ENCODE results near the gene CDC14A.

Gene CDC14A

DNA sequence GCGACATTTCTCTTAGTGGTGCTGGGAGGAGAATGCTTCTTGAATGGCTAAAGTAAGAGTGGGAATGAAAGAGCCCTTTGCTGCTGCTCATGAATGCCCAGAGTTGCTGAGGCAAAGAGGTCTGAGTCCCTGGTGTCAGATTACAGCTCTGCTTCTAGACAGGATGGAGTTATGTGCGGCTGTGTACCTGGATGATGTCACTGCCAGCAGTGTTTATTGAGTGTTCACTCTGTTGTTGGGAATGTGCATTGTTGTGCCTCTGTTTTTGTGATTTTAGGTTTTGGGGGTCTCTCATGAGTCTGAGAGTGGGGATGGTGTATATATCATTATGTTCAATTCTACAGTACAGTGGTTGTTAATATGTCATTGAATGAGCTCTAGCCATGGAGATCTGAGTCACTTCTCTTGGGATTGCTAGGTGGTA is 2.7 kb downstream of the CDC14A start:
- Histone ChIP-seq H3K9ac (peak overlapping the region in 3 of 11 experiments; percentile 22 to 33 (median 32); a peak in 1 of 22 replicates), H3K27ac (no peak overlapping the region), H4K20me1 (peaks cover 0 to 28% (median 19%) of the 10 kb centered on the region in 11 experiments; a peak in 10 of 22 replicates), H3K4me1 (peaks cover 45 to 73% (median 55%) of the 10 kb centered on the region in 10 experiments), H3K9me3 (replicated peaks in 1 of 11) (no peaks in the 10 kb centered on the region), H3K27me3 (no peaks in the 10 kb centered on the region), H3K4me2 (peak overlapping the region; percentile 78 to 96 (median 90)), H3K4me3 (peak overlapping the region in 5 of 10 experiments; percentile 10 to 92 (median 16); a peak in 6 of 20 replicates), H3K36me3 (peaks cover 3 to 45% (median 19%) of the 10 kb centered on the region in 11 experiments; a peak in 12 of 22 replicates)
- TF ChIP-seq Cebpa-rat (IDR thresholded peaks at IDR 0.05), result no peak

GRCh38 chr1:100358210-100358609 is 5.9 kb downstream of the CDC14A start:
- H3K9ac ChIP-seq, result no peak overlapping the region
- no peak for TF ChIP-seq Cebpa-rat (IDR thresholded peaks at IDR 0.05)
- H3K27me3 ChIP-seq, result no peaks in the 10 kb centered on the region
- 0 out of 22 replicates have a peak overlapping the region, but pooled peaks of 2 of the 11 experiments have one; percentile 7 to 9 for H3K4me2 ChIP-seq
- peaks cover 0 to 39% (median 19%) of the 10 kb centered on the region in 11 experiments; a peak in 10 of 22 replicates for H4K20me1 ChIP-seq
- H3K36me3 ChIP-seq, result peaks cover 10 to 78% (median 39%) of the 10 kb centered on the region in 11 experiments; a peak in 21 of 22 replicates
- H3K4me1 ChIP-seq, result peaks cover 38 to 76% (median 58%) of the 10 kb centered on the region in 10 experiments
- H3K9me3 ChIP-seq (replicated peaks in 1 of 11), result peaks cover 0 to 6% (median 0%) of the 10 kb centered on the region in 11 experiments; a peak in 2 of 22 replicates
- H3K27ac ChIP-seq, result no peak overlapping the region
- no peak overlapping the region for H3K4me3 ChIP-seq

DNA sequence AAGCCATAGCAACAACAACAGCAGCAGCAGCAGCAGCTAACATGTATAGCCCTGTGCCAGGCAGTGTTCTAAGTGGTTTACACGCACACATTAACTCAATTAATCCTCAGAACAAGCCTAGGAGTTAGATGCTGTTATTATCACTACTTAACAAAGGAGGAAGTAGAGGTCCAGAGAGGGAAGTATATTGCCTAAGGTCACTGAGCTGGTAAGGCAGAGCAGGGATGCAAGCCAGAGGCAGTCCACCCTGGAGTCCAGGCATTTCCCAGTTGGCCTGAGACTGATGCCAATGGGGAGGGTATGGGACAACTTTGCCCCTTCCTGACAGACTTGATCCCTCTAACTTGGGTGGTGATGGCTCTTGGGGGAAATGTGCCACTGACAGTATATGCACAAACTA is 6.8 kb downstream of the CDC14A start:
- Histone ChIP-seq H3K4me1 (peaks cover 28 to 68% (median 50%) of the 10 kb centered on the region in 10 experiments), H3K27me3 (no peaks in the 10 kb centered on the region), H3K4me3 (no peak overlapping the region), H3K36me3 (peaks cover 10 to 86% (median 47%) of the 10 kb centered on the region in 11 experiments; a peak in 21 of 22 replicates), H3K9ac (no peak overlapping the region), H4K20me1 (peaks cover 0 to 39% (median 19%) of the 10 kb centered on the region in 11 experiments; a peak in 10 of 22 replicates), H3K27ac (peak overlapping the region in 1 of 11 experiments; percentile 30; a peak in 1 of 22 replicates), H3K9me3 (replicated peaks in 1 of 11) (peaks cover 0 to 6% (median 0%) of the 10 kb centered on the region in 11 experiments; a peak in 2 of 22 replicates), H3K4me2 (peak overlapping the region in 7 of 11 experiments; percentile 15 to 54 (median 30); a peak in 11 of 22 replicates)
- TF ChIP-seq Cebpa-rat (IDR thresholded peaks at IDR 0.05), result no peak

GRCh38 chr1:100360790-100361510 is 8.6 kb downstream of the CDC14A start:
- H3K4me2 ChIP-seq, result peak overlapping the region in 1 of 11 experiments; percentile 52; a peak in 2 of 22 replicates
- H3K9me3 ChIP-seq (replicated peaks in 1 of 11), result peaks cover 0 to 6% (median 0%) of the 10 kb centered on the region in 11 experiments; a peak in 2 of 22 replicates
- H3K27me3 ChIP-seq, result no peaks in the 10 kb centered on the region
- no peak overlapping the region for H3K9ac ChIP-seq
- peaks cover 11 to 49% (median 32%) of the 10 kb centered on the region in 10 experiments; a peak in 19 of 20 replicates for H3K4me1 ChIP-seq
- H3K4me3 ChIP-seq, result no peak overlapping the region
- TF ChIP-seq Cebpa-rat (IDR thresholded peaks at IDR 0.05), result no peak
- no peak overlapping the region for H3K27ac ChIP-seq
- H3K36me3 ChIP-seq, result peaks cover 16 to 81% (median 47%) of the 10 kb centered on the region in 11 experiments; a peak in 21 of 22 replicates
- H4K20me1 ChIP-seq, result peaks cover 0 to 25% (median 9%) of the 10 kb centered on the region in 11 experiments; a peak in 9 of 22 replicates

DNA sequence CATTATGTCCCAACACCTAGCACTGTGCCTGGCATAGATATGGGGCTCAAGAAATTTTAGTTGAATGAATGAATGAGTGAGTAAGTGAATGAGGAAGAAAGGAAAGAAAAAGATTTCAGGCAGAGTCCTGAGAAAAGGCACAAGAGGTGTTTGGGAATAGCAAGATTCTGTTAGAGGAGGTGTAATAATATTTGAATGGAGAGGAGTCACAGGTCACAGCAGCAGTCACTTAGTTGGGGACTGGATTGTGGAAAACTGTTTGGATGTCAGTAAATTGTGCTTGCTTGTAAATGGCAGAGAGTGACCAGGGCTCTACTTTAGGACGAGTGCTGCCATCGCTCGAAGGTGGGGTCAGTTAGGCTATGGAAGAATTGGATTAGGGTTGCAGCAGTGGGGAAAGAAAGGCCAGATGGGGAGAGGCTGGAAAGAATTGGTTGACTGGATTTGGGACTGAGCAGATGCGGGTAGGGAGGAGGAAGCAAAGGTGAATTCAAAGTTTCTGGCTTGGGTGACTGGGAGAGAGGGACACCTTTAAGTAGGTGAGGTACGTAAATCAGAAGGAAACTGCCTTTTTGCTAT is 9.3 kb downstream of the CDC14A start:
- TF ChIP-seq Cebpa-rat (IDR thresholded peaks at IDR 0.05), result no peak
- H3K27me3 ChIP-seq, result no peaks in the 10 kb centered on the region
- H3K27ac ChIP-seq, result no peak overlapping the region
- H3K4me3 ChIP-seq, result no peak overlapping the region
- H3K4me2 ChIP-seq, result no peak overlapping the region
- H3K4me1 ChIP-seq, result peaks cover 11 to 46% (median 29%) of the 10 kb centered on the region in 10 experiments; a peak in 18 of 20 replicates
- H4K20me1 ChIP-seq, result peaks cover 0 to 25% (median 6%) of the 10 kb centered on the region in 11 experiments; a peak in 7 of 22 replicates
- no peak overlapping the region for H3K9ac ChIP-seq
- peaks cover 16 to 81% (median 44%) of the 10 kb centered on the region in 11 experiments; a peak in 21 of 22 replicates for H3K36me3 ChIP-seq
- peaks cover 0 to 6% (median 0%) of the 10 kb centered on the region in 11 experiments; a peak in 2 of 22 replicates for H3K9me3 ChIP-seq (replicated peaks in 1 of 11)

DNA sequence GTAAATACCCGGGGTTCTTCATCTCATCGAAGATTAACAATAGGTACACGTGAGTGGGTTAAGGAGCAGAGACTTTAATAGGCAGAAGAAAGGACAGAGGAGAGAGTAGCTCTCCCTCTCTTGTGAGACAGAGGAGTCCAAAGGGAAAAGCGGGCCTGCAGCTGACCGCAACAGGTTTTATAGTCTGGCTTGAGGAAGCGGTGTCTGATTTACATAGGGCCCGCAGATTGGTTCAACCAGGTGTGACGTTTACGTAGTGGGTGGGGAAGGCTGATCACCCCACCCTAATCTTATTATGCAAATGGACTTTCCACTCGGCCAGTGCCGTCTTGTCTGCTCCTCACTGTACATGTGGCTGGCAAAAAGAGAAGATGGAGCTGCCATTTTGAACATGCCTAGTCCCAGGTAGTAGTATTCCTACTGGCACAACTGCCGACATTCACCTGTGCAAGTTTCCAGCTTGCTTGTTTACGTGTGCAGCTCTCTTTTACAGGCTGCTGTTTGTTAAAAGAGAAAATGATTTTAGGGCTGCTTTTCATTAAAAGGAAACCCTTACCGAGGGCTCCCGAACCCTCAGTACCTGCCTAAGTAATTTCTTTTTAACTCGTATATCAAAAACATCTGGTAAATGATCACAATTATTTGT is 10.6 kb downstream of the CDC14A start:
- Histone ChIP-seq H3K4me2 (no peak overlapping the region), H3K9me3 (replicated peaks in 1 of 11) (peaks cover 0 to 6% (median 0%) of the 10 kb centered on the region in 11 experiments; a peak in 2 of 22 replicates), H4K20me1 (peaks cover 0 to 27% (median 0%) of the 10 kb centered on the region in 11 experiments; a peak in 7 of 22 replicates), H3K27ac (no peak overlapping the region), H3K36me3 (peaks cover 16 to 83% (median 54%) of the 10 kb centered on the region in 11 experiments; a peak in 21 of 22 replicates), H3K4me1 (peaks cover 4 to 33% (median 15%) of the 10 kb centered on the region in 10 experiments; a peak in 17 of 20 replicates), H3K4me3 (no peak overlapping the region), H3K27me3 (no peaks in the 10 kb centered on the region), H3K9ac (no peak overlapping the region)
- TF ChIP-seq Cebpa-rat (IDR thresholded peaks at IDR 0.05), result no peak

DNA sequence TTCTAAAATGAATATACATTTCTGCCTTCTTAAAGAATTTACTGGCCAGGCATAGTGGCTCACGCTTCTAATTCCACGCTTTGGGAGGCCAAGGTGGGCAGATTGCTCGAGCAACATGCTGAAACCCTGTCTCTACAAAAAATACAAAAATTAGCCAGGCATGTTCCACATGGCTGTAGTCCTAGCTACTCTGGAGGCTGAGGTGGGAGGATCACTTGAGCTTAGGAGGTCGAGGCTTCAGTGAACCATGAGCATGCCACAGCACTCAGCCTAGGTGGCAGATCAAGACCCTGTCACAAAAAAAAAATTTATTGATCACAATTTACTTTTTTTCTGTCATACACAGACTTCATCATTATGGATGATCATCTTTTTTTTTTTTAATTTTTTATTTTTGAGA is 11.5 kb downstream of the CDC14A start:
- peaks cover 0 to 25% (median 0%) of the 10 kb centered on the region in 11 experiments; a peak in 7 of 22 replicates for H4K20me1 ChIP-seq
- H3K9ac ChIP-seq, result no peak overlapping the region
- TF ChIP-seq Cebpa-rat (IDR thresholded peaks at IDR 0.05), result no peak
- peaks cover 0 to 10% (median 4%) of the 10 kb centered on the region in 11 experiments; a peak in 17 of 22 replicates for H3K9me3 ChIP-seq (replicated peaks in 1 of 11)
- no peak overlapping the region for H3K27ac ChIP-seq
- H3K4me2 ChIP-seq, result no peak overlapping the region
- peaks cover 0 to 30% (median 11%) of the 10 kb centered on the region in 10 experiments; a peak in 14 of 20 replicates for H3K4me1 ChIP-seq
- peaks cover 16 to 86% (median 57%) of the 10 kb centered on the region in 11 experiments; a peak in 21 of 22 replicates for H3K36me3 ChIP-seq
- no peak overlapping the region for H3K4me3 ChIP-seq
- H3K27me3 ChIP-seq, result no peaks in the 10 kb centered on the region

DNA sequence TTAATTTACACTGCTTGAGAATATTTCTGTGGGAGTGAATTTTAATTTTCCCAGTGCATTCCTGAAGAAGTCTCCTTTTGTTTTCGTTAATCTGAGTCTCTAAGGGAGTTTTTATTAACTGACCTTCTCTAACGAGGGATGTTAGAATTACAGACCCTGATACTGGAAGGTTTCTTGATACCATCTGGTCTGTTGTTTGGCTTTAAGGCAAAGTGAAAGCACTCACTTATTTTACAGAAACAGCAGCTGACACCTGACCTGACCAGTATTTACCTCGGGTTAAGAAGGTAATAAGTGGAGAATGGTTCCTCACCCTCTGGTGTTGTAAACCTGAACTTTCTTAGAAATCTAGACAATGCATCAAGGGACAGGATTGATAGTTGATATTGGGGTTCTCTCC is 12.4 kb downstream of the CDC14A start:
- no peak overlapping the region for H3K4me2 ChIP-seq

More for the DNA sequence above, 12.4 kb downstream of the CDC14A start:
- Histone ChIP-seq H3K27ac (no peak overlapping the region), H3K4me3 (no peak overlapping the region), H3K9ac (no peak overlapping the region), H3K27me3 (no peaks in the 10 kb centered on the region), H3K36me3 (peaks cover 16 to 87% (median 60%) of the 10 kb centered on the region in 11 experiments; a peak in 21 of 22 replicates), H3K9me3 (replicated peaks in 1 of 11) (peaks cover 6 to 19% (median 13%) of the 10 kb centered on the region in 11 experiments; a peak in 19 of 22 replicates), H3K4me1 (peaks cover 0 to 21% (median 4%) of the 10 kb centered on the region in 10 experiments; a peak in 11 of 20 replicates), H4K20me1 (peaks cover 0 to 22% (median 0%) of the 10 kb centered on the region in 11 experiments; a peak in 6 of 22 replicates)
- no peak for TF ChIP-seq Cebpa-rat (IDR thresholded peaks at IDR 0.05)

Data from BLaER1 treated with 17β-estradiol and CSF1 and Interleukin-3, amounts not matched to agents 10 nM and 100 nM (cell line).